ENCODE data around the gene ARPIN. TPM values are rescaled to one million over a fixed set of nuclear protein-coding genes. Genes with fewer than 3 reads are reported as not detected.
"Not testable (repeated sequence)": the region's sequence is repeated elsewhere in the genome, so short reads cannot be mapped to it uniquely, and the experiment has no call there.

Gene ARPIN
- total RNA-seq, 1 donor from 2014 or later, result 17.5 TPM

GRCh38 chr15:89909611-89910010 is 3.1 kb downstream of the ARPIN start:
- no peak for ATAC-seq

DNA sequence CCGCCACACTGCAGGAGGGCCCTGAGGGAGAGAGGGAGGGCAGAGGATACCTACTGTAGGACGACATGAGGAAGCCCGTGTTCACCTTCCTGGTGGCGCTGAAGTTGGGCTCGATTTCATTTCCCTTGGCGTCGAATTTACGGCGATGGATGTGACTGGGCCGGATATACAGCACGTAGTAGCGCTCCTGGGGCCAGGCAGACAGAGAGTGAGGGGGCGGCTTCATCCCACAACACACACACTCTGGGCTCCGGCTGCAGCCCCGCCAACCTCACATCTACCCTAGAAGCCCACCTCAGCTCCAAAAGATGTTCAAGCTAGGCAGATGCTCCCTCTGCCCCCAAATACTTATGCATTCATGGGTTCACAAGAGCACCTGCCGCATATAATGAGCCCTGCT is 4.5 kb downstream of the ARPIN start:
- no peak for ATAC-seq

GRCh38 chr15:89907289-89907688 is 5.5 kb downstream of the ARPIN start:
- ATAC-seq, result no peak

GRCh38 chr15:89905846-89906378 is 6.8 kb downstream of the ARPIN start:
- no peak for ATAC-seq

DNA sequence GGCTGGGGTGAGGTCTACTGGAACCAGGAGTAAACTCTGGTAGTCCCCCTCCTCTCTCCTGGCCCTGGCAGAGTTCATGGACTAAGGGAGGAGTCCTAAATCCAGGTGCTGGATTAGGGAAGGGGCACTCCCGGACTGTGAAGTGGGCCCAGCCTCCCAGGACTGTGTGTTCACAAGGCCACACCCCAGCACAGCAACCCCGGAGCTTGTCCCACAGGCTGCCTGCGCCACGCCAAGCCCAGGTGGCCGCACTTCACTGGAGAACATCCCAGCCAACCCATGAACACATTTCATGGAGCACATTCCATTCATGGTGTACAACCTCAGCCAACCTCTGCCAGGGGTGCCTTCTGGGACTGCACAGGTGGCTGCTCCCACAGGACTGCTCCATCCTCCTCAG is 8.2 kb downstream of the ARPIN start:
- no peak for ATAC-seq

DNA sequence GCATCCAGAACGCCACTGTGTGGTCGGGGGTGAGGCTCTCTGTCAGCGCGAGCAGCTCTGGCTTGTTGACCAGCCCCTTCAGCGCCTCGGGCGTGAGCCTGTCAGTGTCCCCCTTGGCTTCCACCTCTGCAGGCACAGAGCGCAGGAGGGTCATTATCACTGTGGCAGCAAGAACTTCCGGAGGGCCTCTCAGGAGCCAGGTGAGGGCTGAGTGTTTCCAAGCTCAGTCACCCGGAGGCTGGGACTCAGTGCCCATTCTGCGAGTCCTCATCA is 9.0 kb downstream of the ARPIN start:
- ATAC-seq, result no peak

DNA sequence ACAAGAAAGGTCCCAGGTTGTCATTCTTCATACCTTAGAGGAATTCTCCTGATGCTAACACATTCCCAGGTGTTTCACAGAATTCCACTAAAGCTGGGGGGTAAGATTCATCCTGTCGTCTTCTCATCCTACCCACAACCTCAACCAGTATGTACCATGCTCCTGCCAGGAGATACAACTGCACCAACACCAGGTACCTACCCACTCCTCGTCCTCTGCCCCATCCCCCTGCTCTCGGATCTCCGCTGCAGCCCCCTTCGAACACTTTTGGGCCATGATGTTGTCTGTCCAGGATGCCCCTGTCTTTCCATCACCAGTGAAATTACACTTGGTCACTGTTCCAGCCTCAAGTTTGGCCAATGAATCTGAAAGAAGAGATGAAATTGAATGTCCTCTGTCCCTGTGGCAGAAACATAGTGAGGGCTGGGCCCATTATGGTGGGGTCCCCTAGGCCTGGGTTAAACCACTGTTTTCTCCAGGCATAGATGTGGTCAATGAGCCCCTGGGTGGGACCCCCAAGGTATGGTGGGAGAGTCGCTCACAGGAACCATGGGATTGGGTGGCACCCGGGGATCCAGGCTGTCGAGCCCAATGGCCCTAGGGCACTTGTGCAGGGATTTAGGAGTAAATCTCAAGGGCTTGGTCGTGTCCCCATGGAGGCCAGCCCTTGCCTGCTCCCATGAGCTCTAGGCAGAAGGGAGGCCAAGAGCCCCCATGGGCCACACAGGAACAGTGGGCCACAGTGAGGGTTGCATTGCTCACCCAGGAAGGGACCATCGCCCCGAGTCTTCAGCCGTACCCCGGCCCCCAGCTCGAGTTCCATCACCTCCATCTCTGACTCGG is 9.5 kb downstream of the ARPIN start:
- no peak for ATAC-seq

DNA sequence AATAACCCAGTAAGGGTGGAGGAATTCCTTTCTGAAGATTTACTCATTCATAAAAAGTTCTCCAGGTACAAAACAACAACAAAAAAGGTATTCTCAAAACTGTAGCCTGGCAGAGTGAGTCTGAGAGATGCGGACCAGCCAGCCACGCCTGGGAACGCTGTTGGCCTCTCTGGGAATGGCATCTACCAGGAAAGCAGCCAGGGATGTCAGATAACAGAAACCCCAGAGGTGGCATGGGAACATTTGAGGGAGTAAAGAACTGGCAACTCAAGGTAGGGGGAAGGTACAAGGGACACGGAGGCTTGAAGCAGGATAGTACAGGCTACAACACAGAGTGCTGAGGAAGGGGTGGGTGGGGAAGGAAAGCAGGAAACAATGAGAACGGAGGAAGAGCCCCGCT is 11.9 kb downstream of the ARPIN start:
- no peak for ATAC-seq

- ATAC-seq, result no peak
These were observed 12.7 kb downstream of the ARPIN start for GRCh38 chr15:89899951-89900567.

DNA sequence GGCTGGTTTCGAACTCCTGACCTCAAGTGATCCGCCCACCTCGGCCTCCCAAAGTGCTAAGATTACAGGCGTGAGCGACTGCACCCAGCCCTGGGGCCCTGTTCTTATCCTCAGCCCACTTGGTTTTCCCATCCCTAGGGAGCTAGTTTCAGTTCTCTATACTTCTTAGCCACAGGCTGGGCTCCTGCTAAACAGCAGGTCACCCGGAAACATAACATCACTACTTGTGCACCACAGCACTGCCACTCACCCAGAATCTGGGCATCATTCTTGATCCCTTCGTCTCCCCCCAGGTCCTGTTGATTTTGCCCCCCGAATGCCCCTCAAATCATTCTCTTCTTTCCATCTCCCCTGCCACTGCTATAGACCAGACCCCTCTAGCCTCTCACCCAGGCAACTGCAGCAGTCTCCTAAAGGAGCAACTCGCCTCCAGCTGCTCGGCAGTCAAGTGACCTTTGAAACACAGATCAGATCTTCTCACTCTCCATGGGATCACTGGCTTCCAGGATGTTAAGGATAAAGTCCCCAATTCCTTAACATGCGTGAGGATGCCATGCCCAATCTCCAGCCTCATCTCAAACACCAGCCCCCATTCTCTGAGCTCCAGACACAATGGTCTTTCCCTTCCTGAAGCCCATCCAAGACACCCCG is 13.3 kb downstream of the ARPIN start:
- no peak for ATAC-seq

- peak; percentile 85 for ATAC-seq
These were observed 14.0 kb downstream of the ARPIN start for GRCh38 chr15:89898614-89899294.

DNA sequence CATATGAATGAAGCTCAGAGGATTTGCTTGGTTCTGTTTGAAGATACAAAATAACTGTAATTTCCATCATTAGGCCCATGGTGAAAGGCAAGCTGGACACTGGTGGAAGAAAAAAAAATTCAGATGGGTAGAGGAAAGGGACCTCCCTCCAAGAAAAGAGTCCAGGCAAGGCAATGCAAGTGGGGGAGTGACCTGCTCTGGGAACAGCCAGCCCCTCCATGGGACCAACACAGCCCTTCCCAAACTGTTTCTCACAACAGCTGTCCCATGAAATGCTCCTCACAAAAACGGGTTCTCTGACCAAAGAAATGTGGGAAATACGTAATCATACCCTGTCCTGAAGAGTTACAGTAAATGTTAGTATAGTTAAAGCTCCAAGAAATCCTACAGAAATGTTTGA is 14.6 kb downstream of the ARPIN start:
- ATAC-seq, result no peak

GRCh38 chr15:89893696-89894447 is 18.9 kb downstream of the ARPIN start, which contains the start of gene AP3S2:
AP3S2 (minus strand) TSS chr15:89893994; CDS start chr15:89893949, 45 bp downstream.
- ATAC-seq, result peak; percentile 97

GRCh38 chr15:89893027-89893426 is 19.7 kb downstream of the ARPIN start:
- ATAC-seq, result no peak

DNA sequence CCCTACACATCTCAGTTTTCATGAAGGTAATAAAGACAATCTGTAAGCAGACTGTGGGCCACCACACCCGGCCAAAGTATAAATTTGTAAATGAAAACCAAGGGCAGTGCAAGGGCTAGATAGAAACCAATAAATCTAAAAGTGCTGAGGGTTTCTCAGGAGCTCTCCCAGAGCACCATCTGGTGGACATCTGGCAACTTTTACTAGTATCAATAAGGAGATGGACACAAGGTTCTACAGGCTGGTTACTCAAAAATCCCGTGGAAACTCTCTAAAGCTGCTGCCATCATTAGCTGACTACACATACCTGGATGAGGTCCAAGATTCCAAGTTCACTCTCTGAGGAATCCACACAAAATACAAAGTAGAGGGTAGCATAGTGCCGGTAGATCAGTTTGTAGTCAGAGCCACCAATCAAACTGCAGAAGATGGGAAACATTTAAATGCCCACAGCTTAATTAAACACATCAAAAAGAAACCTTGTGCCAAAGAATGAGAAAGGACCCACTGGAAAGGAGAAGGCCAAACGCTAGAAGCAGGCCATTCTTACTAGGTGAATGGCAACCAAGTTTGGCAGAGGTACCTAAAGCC is 24.4 kb downstream of the ARPIN start:
- peak; percentile 37 for ATAC-seq

- no peak for ATAC-seq
These were observed 27.1 kb downstream of the ARPIN start for GRCh38 chr15:89885611-89886010.

DNA sequence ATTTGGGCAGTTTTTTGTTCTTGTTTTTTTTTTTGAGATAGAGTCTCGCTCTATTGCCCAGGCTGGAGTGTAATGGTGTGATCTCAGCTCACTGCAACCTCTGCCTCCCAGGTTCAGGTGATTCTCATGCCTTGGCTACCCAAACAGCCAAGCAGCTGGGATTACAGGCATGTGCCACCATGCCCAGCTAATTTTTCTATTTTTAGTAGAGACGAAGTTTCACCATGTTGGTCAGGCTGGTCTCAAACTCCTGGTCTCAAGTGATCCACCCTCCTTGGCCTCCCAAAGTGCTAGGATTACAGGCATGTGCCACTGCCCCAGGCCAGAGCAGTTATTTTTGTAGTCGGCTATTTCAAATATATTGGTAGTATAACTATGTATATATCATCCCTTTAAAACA is 27.6 kb downstream of the ARPIN start:
- ATAC-seq, result not testable (repeated sequence)

- ATAC-seq, result no peak
These were observed 29.2 kb downstream of the ARPIN start for GRCh38 chr15:89883518-89883917.

GRCh38 chr15:89880727-89881126 is 32.0 kb downstream of the ARPIN start:
- ATAC-seq, result peak; percentile 67

DNA sequence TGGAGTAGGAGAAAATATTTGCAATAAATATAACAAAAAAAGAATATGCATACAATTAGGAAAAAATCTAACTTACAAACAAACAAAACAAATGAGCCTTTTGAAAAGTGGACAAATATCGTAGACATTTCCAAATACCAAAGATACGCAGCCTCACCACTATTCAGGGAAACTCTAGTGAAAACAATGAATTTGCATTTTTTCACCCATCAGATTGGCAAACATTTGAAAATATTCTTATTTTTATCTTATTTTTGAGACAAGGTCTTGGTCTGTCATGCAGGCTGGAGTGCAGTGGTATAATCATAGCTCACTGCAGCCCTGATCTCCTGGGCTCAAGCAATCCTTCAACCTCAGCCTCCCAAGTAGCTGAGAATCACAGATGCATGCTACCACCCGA is 34.4 kb downstream of the ARPIN start:
- ATAC-seq, result no peak

- no peak for ATAC-seq
These were observed 35.7 kb downstream of the ARPIN start for GRCh38 chr15:89877083-89877425.
